ENCODE data around the gene TOLLIP. TPM values are rescaled to one million over a fixed set of nuclear protein-coding genes. Genes with fewer than 3 reads are reported as not detected.

TOLLIP gene
- total RNA-seq, 1 donor from 2014 or later: 42.9 TPM

DNA sequence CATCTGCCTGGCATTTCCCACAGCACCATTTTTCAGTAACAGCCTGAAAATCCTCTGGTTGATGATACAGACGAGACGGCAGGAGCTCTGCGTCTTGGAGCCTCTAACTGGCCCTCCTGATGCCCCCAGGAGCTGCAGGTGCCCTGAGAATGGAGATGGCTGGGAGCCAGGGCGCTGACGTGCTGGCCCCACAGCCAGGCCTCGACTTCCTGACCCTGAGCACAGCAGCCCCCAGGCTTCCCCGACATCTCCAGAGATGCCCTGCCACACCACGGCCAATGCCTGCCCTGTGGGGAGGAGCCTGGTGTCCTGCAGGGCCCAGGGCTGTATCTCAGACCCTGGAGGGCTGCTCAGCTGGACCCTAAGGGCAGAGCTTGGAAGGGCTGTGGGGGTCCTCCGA is 21.5 kb downstream of the TOLLIP start:
- no peaks in the 10 kb centered on the region for H3K4me1 Mint-ChIP-seq (ENCODE audit: low read depth)
- DNase-seq (ENCODE audit: low spot score): no peak
- no peak overlapping the region for H3K4me3 Mint-ChIP-seq
- H3K27ac Mint-ChIP-seq: no peak overlapping the region
- H3K27me3 Mint-ChIP-seq (ENCODE audit: insufficient read depth): no peaks in the 10 kb centered on the region
- intact Hi-C loops (cut with micrococcal nuclease): no loop called here
- peaks cover 18% of the 10 kb centered on the region for H3K36me3 Mint-ChIP-seq (ENCODE audit: low read depth)
- H3K9me3 Mint-ChIP-seq: no peaks in the 10 kb centered on the region

- Mint-ChIP-seq H3K4me1 (ENCODE audit: low read depth) (no peaks in the 10 kb centered on the region), H3K9me3 (no peaks in the 10 kb centered on the region), H3K4me3 (no peak overlapping the region), H3K27ac (no peak overlapping the region), H3K36me3 (ENCODE audit: low read depth) (peaks cover 19% of the 10 kb centered on the region), H3K27me3 (ENCODE audit: insufficient read depth) (no peaks in the 10 kb centered on the region)
- no peak for DNase-seq (ENCODE audit: low spot score)
- intact Hi-C loops (cut with micrococcal nuclease): no loop called here
Observed at GRCh38 chr11:1285876-1286275, 23.6 kb downstream of the TOLLIP start.

DNA sequence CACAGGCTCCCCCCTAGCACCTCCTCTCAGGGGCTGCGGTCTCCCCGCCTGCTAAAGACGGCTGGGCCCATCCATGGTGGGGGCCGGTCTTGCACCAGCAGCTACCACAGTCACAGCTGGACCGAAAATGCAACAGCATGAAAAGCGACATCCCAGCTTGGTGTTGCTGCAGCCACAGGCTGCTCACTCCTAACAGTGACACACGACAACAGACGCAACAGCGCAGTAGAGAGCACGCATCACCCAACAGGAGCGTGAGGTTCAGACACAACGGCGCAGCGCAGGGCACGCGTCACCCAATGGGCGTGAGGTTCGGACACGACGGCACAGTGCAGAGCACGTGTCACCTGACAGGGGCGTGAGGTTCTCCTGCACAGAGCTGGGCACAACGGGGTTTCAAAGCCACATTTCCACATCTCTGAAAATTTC is 24.1 kb downstream of the TOLLIP start:
- Mint-ChIP-seq H3K4me1 (ENCODE audit: low read depth) (no peaks in the 10 kb centered on the region), H3K27ac (no peak overlapping the region), H3K4me3 (no peak overlapping the region), H3K9me3 (no peaks in the 10 kb centered on the region), H3K27me3 (ENCODE audit: insufficient read depth) (no peaks in the 10 kb centered on the region), H3K36me3 (ENCODE audit: low read depth) (peaks cover 19% of the 10 kb centered on the region)
- no peak for DNase-seq (ENCODE audit: low spot score)
- intact Hi-C loops (cut with micrococcal nuclease): no loop called here

GRCh38 chr11:1283906-1284305 is 25.5 kb downstream of the TOLLIP start:
- Mint-ChIP-seq H3K27me3 (ENCODE audit: insufficient read depth) (no peaks in the 10 kb centered on the region), H3K9me3 (no peaks in the 10 kb centered on the region), H3K4me1 (ENCODE audit: low read depth) (no peaks in the 10 kb centered on the region), H3K36me3 (ENCODE audit: low read depth) (peaks cover 19% of the 10 kb centered on the region), H3K27ac (no peak overlapping the region), H3K4me3 (no peak overlapping the region)
- intact Hi-C loops (cut with micrococcal nuclease): no loop called here
- no peak for DNase-seq (ENCODE audit: low spot score)

DNA sequence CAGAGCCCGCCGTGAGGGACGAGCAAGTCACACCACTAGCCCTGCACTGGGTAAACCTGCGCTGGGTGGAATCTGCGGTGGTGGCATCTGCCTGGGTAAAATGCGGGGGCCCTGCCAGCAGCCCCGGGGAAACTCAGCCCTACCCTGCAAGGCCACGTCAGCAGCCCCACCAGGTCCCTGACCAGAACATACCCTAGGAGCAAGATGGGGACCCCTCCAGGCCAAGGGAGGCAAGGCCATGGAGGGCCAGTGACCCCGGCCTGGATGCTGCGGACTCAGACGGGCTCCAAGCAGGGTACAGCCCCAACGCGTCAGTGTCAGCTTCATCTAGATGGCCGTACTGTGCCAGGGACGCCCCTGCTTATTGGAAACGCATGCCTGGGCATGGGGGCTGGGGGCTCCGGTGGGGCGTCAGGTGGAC is 26.3 kb downstream of the TOLLIP start:
- Mint-ChIP-seq H3K27ac (no peak overlapping the region), H3K27me3 (ENCODE audit: insufficient read depth) (no peaks in the 10 kb centered on the region), H3K4me3 (no peak overlapping the region), H3K9me3 (no peaks in the 10 kb centered on the region), H3K4me1 (ENCODE audit: low read depth) (no peaks in the 10 kb centered on the region), H3K36me3 (ENCODE audit: low read depth) (peaks cover 19% of the 10 kb centered on the region)
- DNase-seq (ENCODE audit: low spot score): no peak
- intact Hi-C loops (cut with micrococcal nuclease): no loop called here

DNA sequence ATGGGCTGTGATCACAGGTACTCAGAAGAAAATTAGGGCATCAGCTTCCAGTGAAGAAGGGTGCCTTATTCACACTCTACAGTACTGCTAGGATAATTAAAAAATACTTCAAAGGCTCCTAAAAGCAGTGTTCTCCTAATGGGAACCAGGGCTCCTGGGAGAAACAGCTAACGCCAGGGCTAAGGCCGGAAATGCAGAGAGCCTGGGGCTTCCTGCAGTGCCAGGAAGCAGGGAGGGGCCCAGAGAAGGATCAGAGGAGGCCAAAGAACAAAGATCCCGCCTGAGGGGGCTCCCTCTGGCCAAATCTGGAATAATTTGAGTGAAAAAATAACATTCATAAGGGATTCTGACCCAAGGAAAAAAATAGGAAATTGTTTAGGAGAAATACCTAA is 27.5 kb downstream of the TOLLIP start:
- Mint-ChIP-seq H3K4me1 (ENCODE audit: low read depth) (no peaks in the 10 kb centered on the region), H3K27me3 (ENCODE audit: insufficient read depth) (no peaks in the 10 kb centered on the region), H3K4me3 (no peak overlapping the region), H3K9me3 (no peaks in the 10 kb centered on the region), H3K27ac (no peak overlapping the region), H3K36me3 (ENCODE audit: low read depth) (peaks cover 19% of the 10 kb centered on the region)
- DNase-seq (ENCODE audit: low spot score): no peak
- intact Hi-C loops (cut with micrococcal nuclease): no loop called here

GRCh38 chr11:1281326-1281973 is 28.0 kb downstream of the TOLLIP start:
- H3K27me3 Mint-ChIP-seq (ENCODE audit: insufficient read depth): no peaks in the 10 kb centered on the region
- no peaks in the 10 kb centered on the region for H3K9me3 Mint-ChIP-seq
- intact Hi-C loops (cut with micrococcal nuclease): no loop called here
- DNase-seq (ENCODE audit: low spot score): no peak
- peaks cover 16% of the 10 kb centered on the region for H3K36me3 Mint-ChIP-seq (ENCODE audit: low read depth)
- H3K4me3 Mint-ChIP-seq: no peak overlapping the region
- H3K27ac Mint-ChIP-seq: no peak overlapping the region
- no peaks in the 10 kb centered on the region for H3K4me1 Mint-ChIP-seq (ENCODE audit: low read depth)

DNA sequence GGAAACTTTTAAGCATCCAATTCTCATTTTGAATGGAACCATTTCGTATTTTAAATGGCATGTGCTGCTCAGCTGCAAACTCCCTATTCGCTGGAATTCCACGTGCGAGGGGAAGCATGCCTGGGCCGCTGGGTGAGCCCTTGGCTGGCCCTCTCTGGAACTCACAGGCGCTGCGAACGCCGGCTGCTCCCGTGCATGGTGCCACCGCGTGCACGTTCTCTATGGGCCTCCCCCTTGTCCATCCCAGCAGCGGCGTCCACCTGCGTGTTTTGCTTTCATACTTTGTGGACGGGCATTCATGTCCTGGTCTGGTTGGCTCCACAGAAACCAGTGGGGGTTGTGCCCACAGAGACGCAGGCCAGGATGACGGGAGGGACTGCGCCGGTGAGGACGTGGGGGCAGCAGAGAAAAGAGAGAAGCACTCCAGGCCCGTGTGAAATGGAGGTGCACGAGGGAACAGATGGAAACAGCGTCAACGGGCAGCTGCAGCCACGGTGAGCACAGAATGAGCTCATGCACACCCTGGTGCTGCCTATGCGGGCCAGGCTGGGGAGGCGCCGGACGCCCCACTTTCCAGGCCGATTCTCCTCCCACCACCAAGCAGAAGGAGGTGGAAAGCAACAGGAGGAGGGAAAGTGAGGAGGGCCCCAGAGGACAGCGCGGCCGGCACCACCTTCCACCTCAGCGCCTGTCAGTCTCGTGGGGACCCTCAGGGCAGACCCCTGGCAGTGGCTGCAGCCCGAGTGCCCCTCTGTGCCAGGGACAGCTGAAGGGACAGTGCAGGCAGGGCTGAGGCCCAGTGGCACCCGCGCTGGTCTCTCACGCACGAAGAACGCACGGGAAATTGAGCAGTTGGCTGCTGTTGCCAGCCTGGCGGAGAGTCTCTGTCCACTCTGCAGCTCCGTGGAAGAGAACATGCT is 29.1 kb downstream of the TOLLIP start:
- peaks cover 12% of the 10 kb centered on the region for H3K36me3 Mint-ChIP-seq (ENCODE audit: low read depth)

GRCh38 chr11:1279674-1280055 is 29.8 kb downstream of the TOLLIP start:
- Mint-ChIP-seq H3K27me3 (ENCODE audit: insufficient read depth) (no peaks in the 10 kb centered on the region), H3K4me1 (ENCODE audit: low read depth) (no peaks in the 10 kb centered on the region), H3K9me3 (no peaks in the 10 kb centered on the region), H3K4me3 (no peak overlapping the region), H3K27ac (no peak overlapping the region), H3K36me3 (ENCODE audit: low read depth) (peaks cover 9% of the 10 kb centered on the region)
- no peak for DNase-seq (ENCODE audit: low spot score)
- intact Hi-C loops (cut with micrococcal nuclease): no loop called here

More for the DNA sequence above, 29.1 kb downstream of the TOLLIP start:
- intact Hi-C loops (cut with micrococcal nuclease): no loop called here
- H3K4me3 Mint-ChIP-seq: no peak overlapping the region
- no peak overlapping the region for H3K27ac Mint-ChIP-seq
- no peak for DNase-seq (ENCODE audit: low spot score)
- no peaks in the 10 kb centered on the region for H3K4me1 Mint-ChIP-seq (ENCODE audit: low read depth)
- no peaks in the 10 kb centered on the region for H3K27me3 Mint-ChIP-seq (ENCODE audit: insufficient read depth)
- no peaks in the 10 kb centered on the region for H3K9me3 Mint-ChIP-seq

DNA sequence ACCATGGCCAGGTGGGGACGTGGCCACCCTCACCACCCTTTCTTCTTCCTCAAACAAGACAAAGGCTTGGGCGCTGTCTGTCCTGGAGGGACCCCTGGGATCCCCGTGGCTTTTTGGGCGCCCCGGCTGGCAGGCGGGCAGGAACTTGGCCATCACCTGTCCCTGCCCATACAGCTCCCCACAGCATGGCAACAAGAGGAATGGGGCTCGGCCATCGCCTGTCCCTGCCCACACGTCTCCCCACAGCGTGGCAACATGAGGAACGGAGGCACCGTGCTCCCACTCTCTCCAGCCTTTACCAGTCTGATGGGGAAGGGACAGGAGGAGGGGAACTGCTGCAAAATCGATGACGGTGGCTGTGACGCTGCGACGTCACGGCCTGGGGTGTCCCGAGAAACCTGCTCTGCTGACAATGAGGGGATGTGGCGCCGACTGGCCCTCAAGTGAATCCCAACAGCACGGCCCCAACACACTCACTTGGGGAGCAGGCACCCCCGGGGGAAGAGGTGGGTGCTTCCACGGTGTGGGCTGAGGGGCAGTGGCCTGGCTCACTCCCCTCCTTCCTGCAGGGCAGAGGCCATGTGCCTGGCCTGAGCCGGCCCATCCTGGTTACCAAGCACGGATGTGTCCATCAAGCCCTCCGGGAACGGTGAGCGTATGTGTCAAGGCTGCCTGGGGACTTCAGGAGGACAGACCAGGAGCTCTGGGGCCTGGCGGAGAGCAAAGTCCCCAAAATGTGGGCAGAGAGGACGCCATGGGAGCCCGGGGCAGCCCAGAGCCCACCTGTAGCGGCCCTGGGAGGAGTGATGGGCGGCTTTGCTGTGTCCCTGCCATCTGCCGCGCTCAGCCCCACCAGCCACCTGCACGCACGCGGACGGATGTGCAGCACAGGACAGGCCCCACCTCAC is 30.4 kb downstream of the TOLLIP start:
- Mint-ChIP-seq H3K36me3 (ENCODE audit: low read depth) (peaks cover 9% of the 10 kb centered on the region), H3K27me3 (ENCODE audit: insufficient read depth) (no peaks in the 10 kb centered on the region), H3K4me1 (ENCODE audit: low read depth) (no peaks in the 10 kb centered on the region), H3K27ac (no peak overlapping the region), H3K9me3 (no peaks in the 10 kb centered on the region), H3K4me3 (no peak overlapping the region)
- DNase-seq (ENCODE audit: low spot score): no peak
- intact Hi-C loops (cut with micrococcal nuclease): no loop called here

GRCh38 chr11:1277936-1278512 is 31.4 kb downstream of the TOLLIP start:
- no peaks in the 10 kb centered on the region for H3K9me3 Mint-ChIP-seq
- intact Hi-C loops (cut with micrococcal nuclease): no loop called here
- H3K36me3 Mint-ChIP-seq (ENCODE audit: low read depth): peaks cover 9% of the 10 kb centered on the region
- H3K27ac Mint-ChIP-seq: no peak overlapping the region
- no peaks in the 10 kb centered on the region for H3K4me1 Mint-ChIP-seq (ENCODE audit: low read depth)
- H3K27me3 Mint-ChIP-seq (ENCODE audit: insufficient read depth): no peaks in the 10 kb centered on the region
- DNase-seq (ENCODE audit: low spot score): no peak
- H3K4me3 Mint-ChIP-seq: no peak overlapping the region

- Mint-ChIP-seq H3K4me1 (ENCODE audit: low read depth) (no peaks in the 10 kb centered on the region), H3K27ac (no peak overlapping the region), H3K36me3 (ENCODE audit: low read depth) (peaks cover 8% of the 10 kb centered on the region), H3K27me3 (ENCODE audit: insufficient read depth) (no peaks in the 10 kb centered on the region), H3K9me3 (no peaks in the 10 kb centered on the region), H3K4me3 (no peak overlapping the region)
- no peak for DNase-seq (ENCODE audit: low spot score)
- intact Hi-C loops (cut with micrococcal nuclease): no loop called here
Observed at GRCh38 chr11:1276866-1277615, 32.4 kb downstream of the TOLLIP start.
